HCT116 (cell line): ENCODE results near the gene LEMD1. TPM values are rescaled to one million over a fixed set of nuclear protein-coding genes. Genes with fewer than 3 reads are reported as not detected.

Experiments
- ATAC-seq: fragments of 200-7000 bp; cut with Tn5 transposase; 2 replicates; pipeline ENCODE4 v1.9.1; 2020; ENCODE audit warnings: mild to moderate bottlenecking, moderate library complexity
- BruUV-seq: library from RNA; stranded (reverse); fragments of 400-500 nt; replicated peaks from 2 replicates; lab custom pipeline; 2021; lab: Mats Ljungman, UMichigan
- CTCF ChIA-PET: fragments of 300-600 bp; sonication (Branson Sonifier 250); formaldehyde crosslinking; loops from one replicate; lab custom pipeline; 2021; ENCODE audit warnings: antibody characterized with exemption; lab: Charles Lee
- POLR2A ChIA-PET: fragments of 300-600, 350-600 bp; sonication (Branson Sonifier 250); formaldehyde crosslinking; loops from one replicate; lab custom pipeline; 2021; ENCODE audit warnings: antibody characterized with exemption; lab: Charles Lee
- RAD21 ChIA-PET, 2 experiments: fragments of 300-600 bp; sonication (Branson Sonifier 250); formaldehyde crosslinking; loops; one replicate each; lab custom pipeline; 2023; ENCODE audit warnings: low total read pairs in 2 of 2; ENCODE audit not compliant: uncharacterized antibody in 2 of 2, unreplicated experiment in 2 of 2, low non-redundant PET in 1 of 2; lab: Charles Lee
- DNase-seq: peaks from one replicate; pipeline ENCODE4 v3.0.0-alpha.2; 2010; ENCODE audit warnings: low read depth, low spot score
- H2AFZ ChIP-seq: fragments of 200-600 bp; shearing (Covaris generic), sonication (generic); 2 replicates; pipeline ENCODE4 v1.6.1; 2017; ENCODE audit warnings: low read depth, mixed run types, mixed read lengths, antibody characterized with exemption, low read length; ENCODE audit not compliant: poor library complexity, severe bottlenecking
- H3K27ac ChIP-seq: 2 replicates; pipeline ENCODE4 v1.5.1; 2012; ENCODE audit warnings: low read depth, low read length
- H3K27me3 ChIP-seq: fragments of 200-600 bp; sonication (generic); 2 replicates; pipeline ENCODE4 v1.6.1; 2016; ENCODE audit warnings: mixed run types, low read length, mixed read lengths; ENCODE audit not compliant: insufficient read depth
- H3K36me3 ChIP-seq, 2 experiments: fragments of 200-500 bp in 1 of 2; fragments of 200-600 bp in 1 of 2; sonication (Bioruptor generic) in 1 of 2; sonication (generic) in 1 of 2; 2 replicates each; pipeline versions ENCODE4 v1.5.1 to v1.6.1; 2014 to 2016; ENCODE audit warnings: low read length in 2 of 2, inconsistent platforms in 1 of 2, mixed read lengths in 1 of 2, mixed run types in 1 of 2; ENCODE audit not compliant: insufficient read depth in 2 of 2, control insufficient read depth in 1 of 2
- H3K4me1 ChIP-seq, 2 experiments: fragments of 200-600 bp in 1 of 2; sonication (generic) in 1 of 2; 2 replicates each; pipeline versions ENCODE4 v1.5.1 to v1.6.1; 2012 to 2017; ENCODE audit warnings: low read length in 2 of 2, inconsistent platforms in 1 of 2, mild to moderate bottlenecking in 1 of 2, mixed read lengths in 1 of 2, mixed run types in 1 of 2, moderate library complexity in 1 of 2; ENCODE audit not compliant: insufficient read depth in 2 of 2, control insufficient read depth in 1 of 2
- H3K4me2 ChIP-seq: fragments of 200-600 bp; sonication (generic); 2 replicates; pipeline ENCODE4 v1.6.1; 2017; ENCODE audit warnings: mixed run types, low read length, mixed read lengths
- H3K4me3 ChIP-seq, 2 experiments: fragments of 200-600 bp in 1 of 2; sonication (generic) in 1 of 2; replicated peaks in 1 of 2; 2 replicates each; pipeline ENCODE4 v1.5.1; 2011 to 2016; ENCODE audit warnings: low read length in 2 of 2, control low read depth in 1 of 2, low read depth in 1 of 2, mild to moderate bottlenecking in 1 of 2, mixed read lengths in 1 of 2, mixed run types in 1 of 2
- H3K79me2 ChIP-seq: fragments of 200-600 bp; sonication (generic); 2 replicates; pipeline ENCODE4 v1.6.1; 2017; ENCODE audit warnings: mild to moderate bottlenecking, mixed run types, low read length, moderate library complexity, mixed read lengths; ENCODE audit not compliant: insufficient read depth
- H3K9ac ChIP-seq: fragments of 200-600 bp; sonication (generic); 2 replicates; pipeline ENCODE4 v1.6.1; 2016; ENCODE audit warnings: low read length, mixed read lengths
- H3K9me2 ChIP-seq: fragments of 200-600 bp; sonication (generic), shearing (Covaris generic); 2 replicates; pipeline ENCODE4 v1.6.1; 2017; ENCODE audit warnings: mixed run types, mild to moderate bottlenecking, moderate library complexity; ENCODE audit not compliant: insufficient read depth
- H3K9me3 ChIP-seq, 2 experiments: fragments of 200-500 bp in 1 of 2; fragments of 200-600 bp in 1 of 2; sonication (Bioruptor generic) in 1 of 2; sonication (generic) in 1 of 2; 2 replicates each; pipeline ENCODE4 v1.6.1; 2014 to 2017; ENCODE audit warnings: low read length in 2 of 2, mixed read lengths in 2 of 2, inconsistent platforms in 1 of 2, low read depth in 1 of 2, mild to moderate bottlenecking in 1 of 2, mixed run types in 1 of 2, moderate library complexity in 1 of 2; ENCODE audit not compliant: control insufficient read depth in 1 of 2, insufficient read depth in 1 of 2
- H4K20me1 ChIP-seq: fragments of 200-600 bp; sonication (generic), shearing (Covaris generic); 2 replicates; pipeline ENCODE4 v1.6.1; 2017; ENCODE audit warnings: mixed run types, mild to moderate bottlenecking, moderate library complexity; ENCODE audit not compliant: insufficient read depth
- ZFX ChIP-seq: fragments of 450-650 bp; IDR thresholded peaks from 2 replicates; pipeline ENCODE4 v1.6.1; 2017
- intact Hi-C: fragments of 100-400 bp; cut with micrococcal nuclease; formaldehyde crosslinking; loops from 2 replicates; pipeline ENCODE4 v1.10.0; 2022
- total RNA-seq: library from RNA; stranded (reverse); gene quantifications from one replicate; pipeline ENCODE4 v1.2.1, GENCODE V29; 2021; ENCODE audit not compliant: unreplicated experiment
- TF ChIP-seq, protein P1 (sequence below): IDR thresholded peaks from 2 replicates; pipeline ENCODE4 v1.6.1; 2012; ENCODE audit warnings: low read depth

Gene LEMD1
- total RNA-seq, 1 experiment from 2014 or later = 11.9 TPM

DNA sequence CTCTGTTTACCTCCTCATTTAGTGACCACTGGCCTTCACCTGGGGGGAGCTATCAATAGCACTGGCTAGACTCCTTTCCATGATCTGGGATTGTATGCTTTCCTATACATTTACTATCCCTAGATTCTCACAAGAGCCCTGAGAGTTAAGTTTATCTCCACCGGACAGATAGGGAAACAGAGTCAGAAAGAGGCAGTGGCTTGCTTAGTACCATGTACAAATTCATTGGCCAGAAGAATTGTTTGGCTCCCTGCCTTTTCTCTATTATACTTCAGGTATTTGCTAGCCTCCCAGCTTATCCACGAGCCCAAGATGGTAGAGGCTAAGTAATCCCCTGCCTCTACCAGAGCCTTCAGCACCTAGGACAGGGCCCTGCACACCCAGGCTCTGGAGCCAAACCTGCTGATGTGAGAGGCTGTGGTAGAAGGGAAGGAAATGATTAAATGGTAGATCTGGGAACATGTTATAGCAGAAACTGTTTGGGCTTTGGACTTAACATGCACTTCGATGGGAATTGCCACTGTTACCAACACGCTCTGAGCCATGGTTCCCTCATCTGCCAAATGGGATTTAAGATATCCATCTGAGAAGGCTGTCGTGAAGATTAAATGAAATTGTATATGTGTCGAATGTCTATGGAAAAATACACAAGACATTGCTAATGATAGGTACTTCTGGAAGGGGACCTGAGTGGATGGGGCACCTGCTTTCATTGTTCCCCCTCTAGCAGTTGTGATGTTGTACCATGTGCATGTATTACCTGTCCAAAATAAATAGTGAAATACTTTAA lies 37.1 kb upstream of the LEMD1 start:
- intact Hi-C loops = no loop called here
- H3K4me1 ChIP-seq = peaks cover 7 to 25% of the 10 kb centered on the region in 2 experiments
- H3K27ac ChIP-seq = no peak overlapping the region
- ChIA-PET RAD21 (no interaction called here), POLR2A (interaction anchor here (1.3 kb wide), 1 partner anchor 9 kb away, joined by 4 read pairs; no protein-coding TSS in a partner anchor), CTCF (no interaction called here)
- H3K9me3 ChIP-seq = no peaks in the 10 kb centered on the region
- DNase-seq (no peak), ATAC-seq (no peak)
- no peaks in the 10 kb centered on the region for H3K79me2 ChIP-seq
- BruUV-seq = no TSS peak
- no peaks in the 10 kb centered on the region for H3K36me3 ChIP-seq
- no peak overlapping the region for H2AFZ ChIP-seq
- no peak overlapping the region for H3K4me3 ChIP-seq
- peaks cover 21% of the 10 kb centered on the region for H3K27me3 ChIP-seq
- H3K4me2 ChIP-seq = no peak overlapping the region
- H3K9me2 ChIP-seq = no peaks in the 10 kb centered on the region
- TF ChIP-seq, protein P1, sequence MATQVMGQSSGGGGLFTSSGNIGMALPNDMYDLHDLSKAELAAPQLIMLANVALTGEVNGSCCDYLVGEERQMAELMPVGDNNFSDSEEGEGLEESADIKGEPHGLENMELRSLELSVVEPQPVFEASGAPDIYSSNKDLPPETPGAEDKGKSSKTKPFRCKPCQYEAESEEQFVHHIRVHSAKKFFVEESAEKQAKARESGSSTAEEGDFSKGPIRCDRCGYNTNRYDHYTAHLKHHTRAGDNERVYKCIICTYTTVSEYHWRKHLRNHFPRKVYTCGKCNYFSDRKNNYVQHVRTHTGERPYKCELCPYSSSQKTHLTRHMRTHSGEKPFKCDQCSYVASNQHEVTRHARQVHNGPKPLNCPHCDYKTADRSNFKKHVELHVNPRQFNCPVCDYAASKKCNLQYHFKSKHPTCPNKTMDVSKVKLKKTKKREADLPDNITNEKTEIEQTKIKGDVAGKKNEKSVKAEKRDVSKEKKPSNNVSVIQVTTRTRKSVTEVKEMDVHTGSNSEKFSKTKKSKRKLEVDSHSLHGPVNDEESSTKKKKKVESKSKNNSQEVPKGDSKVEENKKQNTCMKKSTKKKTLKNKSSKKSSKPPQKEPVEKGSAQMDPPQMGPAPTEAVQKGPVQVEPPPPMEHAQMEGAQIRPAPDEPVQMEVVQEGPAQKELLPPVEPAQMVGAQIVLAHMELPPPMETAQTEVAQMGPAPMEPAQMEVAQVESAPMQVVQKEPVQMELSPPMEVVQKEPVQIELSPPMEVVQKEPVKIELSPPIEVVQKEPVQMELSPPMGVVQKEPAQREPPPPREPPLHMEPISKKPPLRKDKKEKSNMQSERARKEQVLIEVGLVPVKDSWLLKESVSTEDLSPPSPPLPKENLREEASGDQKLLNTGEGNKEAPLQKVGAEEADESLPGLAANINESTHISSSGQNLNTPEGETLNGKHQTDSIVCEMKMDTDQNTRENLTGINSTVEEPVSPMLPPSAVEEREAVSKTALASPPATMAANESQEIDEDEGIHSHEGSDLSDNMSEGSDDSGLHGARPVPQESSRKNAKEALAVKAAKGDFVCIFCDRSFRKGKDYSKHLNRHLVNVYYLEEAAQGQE = peak; percentile 89; the same call in 1 of the 2 replicates
- no peak for TF ChIP-seq ZFX
- no peak overlapping the region for H3K9ac ChIP-seq
- H4K20me1 ChIP-seq = no peaks in the 10 kb centered on the region
